Stimulated activated CD8-positive, alpha-beta memory T cell treated with anti-CD3 and anti-CD28 coated beads, Interleukin-7, amount 100 ng/mL, for 1 hour (primary cell): ENCODE results near the gene GNAT2.

Experiments used
- DNase-seq, 2 donors: peaks; one replicate each; pipeline ENCODE4 v3.0.0-alpha.2; 2020; ENCODE audit warnings: low read depth in 2 of 2

Gene GNAT2

DNA sequence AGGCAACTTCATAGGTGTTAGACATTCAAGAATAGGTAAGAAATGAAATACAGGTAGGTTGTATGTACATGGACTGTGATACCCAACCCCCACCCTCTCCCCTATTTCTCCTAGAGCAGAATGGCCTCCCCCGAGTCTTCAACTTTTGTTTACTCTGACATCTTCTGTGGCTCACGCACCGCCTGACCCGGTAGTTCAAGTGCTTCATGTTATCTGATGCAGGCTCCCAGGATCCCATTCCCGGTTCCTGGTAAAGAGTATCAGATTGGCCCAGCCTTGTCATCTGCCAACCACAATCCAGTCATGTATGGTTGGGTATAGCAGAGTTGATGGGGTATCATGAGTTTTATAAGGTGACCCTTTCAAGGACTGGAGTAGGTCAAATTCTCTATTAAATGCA lies 61.9 kb downstream of the GNAT2 start:
- DNase-seq, result no peak

DNA sequence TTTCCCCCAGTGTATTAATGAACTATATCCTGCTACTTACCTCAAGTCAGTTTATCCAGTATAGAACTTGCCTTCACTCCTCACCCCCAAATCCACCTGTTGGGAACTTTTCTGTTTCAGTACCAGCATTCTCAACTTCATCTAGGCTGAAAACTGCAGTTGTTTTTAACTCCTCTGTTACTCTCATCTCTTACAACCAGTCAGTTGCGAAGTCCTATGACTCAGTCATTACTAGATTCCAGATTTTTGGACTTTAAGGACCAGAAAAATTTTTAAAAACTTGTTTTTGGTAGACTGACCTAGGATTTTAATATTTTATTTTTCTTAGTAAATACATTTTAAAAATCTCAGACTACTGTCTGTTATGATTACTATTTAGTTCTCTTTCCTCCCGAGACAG lies 62.9 kb downstream of the GNAT2 start:
- DNase-seq, result no peak
